Brain microvascular endothelial cell (primary cell): ENCODE measurements around the gene SLC35A3.
"Not testable (repeated sequence)": the region's sequence is repeated elsewhere in the genome, so short reads cannot be mapped to it uniquely, and the experiment has no call there.

ENCODE experiments used
- DNase-seq: peaks from one replicate; pipeline ENCODE4 v3.0.0-alpha.2; 2020
- H3K27ac ChIP-seq: fragments of 250-450 bp; sonication (Bioruptor Pico); 2 replicates; pipeline ENCODE4 v1.5.1; 2020; ENCODE audit warnings: mild to moderate bottlenecking, moderate library complexity
- H3K27me3 ChIP-seq: fragments of 250-450 bp; sonication (Bioruptor Pico); replicated peaks from 2 replicates; pipeline ENCODE4 v1.5.1; 2020; ENCODE audit warnings: mild to moderate bottlenecking
- H3K36me3 ChIP-seq: fragments of 250-450 bp; sonication (Bioruptor Pico); replicated peaks from 2 replicates; pipeline ENCODE4 v1.5.1; 2020; ENCODE audit warnings: mild to moderate bottlenecking
- H3K4me3 ChIP-seq: 2 replicates; pipeline ENCODE4 v1.5.1; 2011; ENCODE audit warnings: low read depth, mild to moderate bottlenecking, control low read depth, low read length, moderate library complexity
- CTCF ChIP-seq: IDR thresholded peaks from 2 replicates; pipeline ENCODE4 v1.5.1; 2011; ENCODE audit warnings: low read depth, mild to moderate bottlenecking, moderate library complexity, low read length, control low read depth, inconsistent platforms; ENCODE audit errors: missing control alignments
- in situ Hi-C: cut with HindIII; loops from 2 replicates; pipeline ENCODE4 v1.10.0; 2017; ENCODE audit warnings: low sequenced_read_pairs, low pct_ligation_motif_present

SLC35A3 gene

GRCh38 chr1:99965646-99966375 is 4.0 kb upstream of the SLC35A3 start:
- in situ Hi-C loops = no loop called here
- Histone ChIP-seq H3K27me3 (no peaks in the 10 kb centered on the region), H3K36me3 (no peaks in the 10 kb centered on the region), H3K4me3 (no peak overlapping the region), H3K27ac (no peak overlapping the region)
- TF ChIP-seq CTCF = no peak
- DNase-seq = no peak

- Histone ChIP-seq H3K27me3 (no peaks in the 10 kb centered on the region), H3K36me3 (no peaks in the 10 kb centered on the region), H3K27ac (no peak overlapping the region), H3K4me3 (no peak overlapping the region)
- in situ Hi-C loops = no loop called here
- DNase-seq = no peak
- TF ChIP-seq CTCF = no peak
These were observed 1.6 kb upstream of the SLC35A3 start for GRCh38 chr1:99968214-99968613.

GRCh38 chr1:99969260-99969728 is 502 bp upstream of the SLC35A3 start:
- in situ Hi-C loops = no loop called here
- DNase-seq = no peak
- TF ChIP-seq CTCF = no peak
- no peaks in the 10 kb centered on the region for H3K27me3 ChIP-seq
- peak overlapping the region; percentile 63 for H3K27ac ChIP-seq
- no peaks in the 10 kb centered on the region for H3K36me3 ChIP-seq
- peak overlapping the region; percentile 91 for H3K4me3 ChIP-seq

GRCh38 chr1:99970713-99971255 is 988 bp downstream of the SLC35A3 start:
- TF ChIP-seq CTCF = no peak
- Histone ChIP-seq H3K36me3 (no peaks in the 10 kb centered on the region), H3K27ac (peak overlapping the region; percentile 63), H3K4me3 (peak overlapping the region; percentile 91), H3K27me3 (no peaks in the 10 kb centered on the region)
- in situ Hi-C loops = no loop called here
- no peak for DNase-seq

GRCh38 chr1:99972066-99972465 is 2.3 kb downstream of the SLC35A3 start:
- H3K27me3 ChIP-seq, H3K4me3 ChIP-seq, H3K36me3 ChIP-seq, DNase-seq, H3K27ac ChIP-seq, in situ Hi-C loops: not testable (repeated sequence)

GRCh38 chr1:99975529-99975928 is 5.7 kb downstream of the SLC35A3 start:
- no peak overlapping the region for H3K4me3 ChIP-seq
- TF ChIP-seq CTCF = no peak
- no peak for DNase-seq
- H3K36me3 ChIP-seq = no peaks in the 10 kb centered on the region
- no peaks in the 10 kb centered on the region for H3K27me3 ChIP-seq
- in situ Hi-C loops = no loop called here
- no peak overlapping the region for H3K27ac ChIP-seq

- H3K4me3 ChIP-seq, in situ Hi-C loops, H3K27ac ChIP-seq, H3K36me3 ChIP-seq, DNase-seq, H3K27me3 ChIP-seq: not testable (repeated sequence)
These were observed 7.5 kb downstream of the SLC35A3 start for GRCh38 chr1:99977326-99977725.
